Calu3 (cell line): ENCODE results near the gene RASL11B. TPM values are rescaled to one million over a fixed set of nuclear protein-coding genes. Genes with fewer than 3 reads are reported as not detected.

Source experiments
- BruUV-seq: library from RNA; stranded (reverse); fragments of 400-500 nt; replicated peaks from 2 replicates; lab custom pipeline; 2021; lab: Mats Ljungman, UMichigan
- CTCF ChIA-PET: fragments of 300-600 bp; sonication (Branson Sonifier 250); formaldehyde crosslinking; loops from one replicate; lab custom pipeline; 2022; ENCODE audit warnings: antibody characterized with exemption; lab: Charles Lee
- DNase-seq: peaks from one replicate; pipeline ENCODE4 v3.0.0; 2022
- H3K27ac Mint-ChIP-seq: one replicate; pipeline ENCODE4 v1.8.0; 2022; ENCODE audit warnings: mixed read lengths; ENCODE audit not compliant: unreplicated experiment
- H3K27me3 Mint-ChIP-seq: one replicate; pipeline ENCODE4 v1.8.0; 2022; ENCODE audit warnings: mixed read lengths; ENCODE audit not compliant: unreplicated experiment
- H3K36me3 Mint-ChIP-seq: one replicate; pipeline ENCODE4 v1.8.0; 2022; ENCODE audit warnings: mild to moderate bottlenecking, moderate library complexity, mixed read lengths; ENCODE audit not compliant: insufficient read depth, unreplicated experiment
- H3K4me1 Mint-ChIP-seq: one replicate; pipeline ENCODE4 v1.8.0; 2022; ENCODE audit warnings: mild to moderate bottlenecking, low read depth, mixed read lengths; ENCODE audit not compliant: unreplicated experiment
- H3K4me3 Mint-ChIP-seq: one replicate; pipeline ENCODE4 v1.8.0; 2022; ENCODE audit warnings: mild to moderate bottlenecking, low read depth, moderate library complexity, mixed read lengths; ENCODE audit not compliant: unreplicated experiment
- H3K9me3 Mint-ChIP-seq: one replicate; pipeline ENCODE4 v1.8.0; 2022; ENCODE audit warnings: low read depth, mixed read lengths; ENCODE audit not compliant: unreplicated experiment
- CTCF ChIP-seq: fragments of 200-600 bp; IDR thresholded peaks from one replicate; pipeline ENCODE4 v1.8.0; 2022; ENCODE audit warnings: antibody characterized with exemption; ENCODE audit not compliant: unreplicated experiment
- intact Hi-C: fragments of 100-400 bp; cut with micrococcal nuclease; formaldehyde crosslinking; loops from one replicate; pipeline ENCODE4 v1.10.0; 2022; ENCODE audit not compliant: unreplicated experiment
- total RNA-seq: library from RNA; stranded (reverse); gene quantifications from 2 replicates; pipeline ENCODE4 v1.2.3, GENCODE V29; 2022

Gene RASL11B
- total RNA-seq, 1 experiment from 2014 or later = 0.64 TPM

DNA sequence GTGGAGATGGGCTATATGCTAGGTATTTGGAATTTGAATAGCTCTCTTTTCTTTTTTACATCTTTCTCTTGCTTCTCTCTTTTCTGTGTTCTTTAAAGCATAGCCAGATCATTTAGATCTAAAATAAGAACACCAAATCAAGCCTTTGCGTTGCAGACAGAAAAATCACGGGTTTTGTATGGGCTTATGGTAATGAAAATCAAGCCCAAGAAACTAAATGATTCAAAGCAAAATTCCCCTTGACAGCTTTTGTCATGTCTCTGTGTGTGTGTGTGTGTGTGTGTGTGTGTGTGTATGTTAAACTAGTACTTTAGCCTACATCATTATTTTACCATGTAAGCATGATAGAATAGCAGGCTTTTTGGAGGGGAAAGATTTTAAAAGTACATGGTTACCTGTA is 1.8 kb upstream of the RASL11B start:
- BruUV-seq = no TSS peak
- Mint-ChIP-seq H3K9me3 (peaks cover 6% of the 10 kb centered on the region), H3K4me1 (no peaks in the 10 kb centered on the region), H3K27ac (no peak overlapping the region), H3K27me3 (no peaks in the 10 kb centered on the region), H3K4me3 (no peak overlapping the region), H3K36me3 (peaks cover 12% of the 10 kb centered on the region)
- DNase-seq = no peak
- TF ChIP-seq CTCF = no peak
- intact Hi-C loops = no loop called here
- CTCF ChIA-PET = no interaction called here

GRCh38 chr4:52861171-52861823 is 820 bp upstream of the RASL11B start:
- no peak for DNase-seq
- Mint-ChIP-seq H3K27ac (no peak overlapping the region), H3K4me3 (peak overlapping the region; percentile 83), H3K9me3 (peaks cover 6% of the 10 kb centered on the region), H3K36me3 (peaks cover 12% of the 10 kb centered on the region), H3K4me1 (no peaks in the 10 kb centered on the region), H3K27me3 (no peaks in the 10 kb centered on the region)
- CTCF ChIA-PET = no interaction called here
- no peak for TF ChIP-seq CTCF
- intact Hi-C loops = no loop called here
- no TSS peak for BruUV-seq

GRCh38 chr4:52862639-52863161 is 583 bp downstream of the RASL11B start:
- H3K36me3 Mint-ChIP-seq = peaks cover 12% of the 10 kb centered on the region
- H3K27ac Mint-ChIP-seq = no peak overlapping the region
- no peak for TF ChIP-seq CTCF
- H3K4me1 Mint-ChIP-seq = no peaks in the 10 kb centered on the region
- peak overlapping the region; percentile 83 for H3K4me3 Mint-ChIP-seq
- H3K9me3 Mint-ChIP-seq = peaks cover 5% of the 10 kb centered on the region
- BruUV-seq = no TSS peak
- H3K27me3 Mint-ChIP-seq = no peaks in the 10 kb centered on the region
- intact Hi-C loops = no loop called here
- CTCF ChIA-PET = no interaction called here
- no peak for DNase-seq

- H3K27ac Mint-ChIP-seq = no peak overlapping the region
- no peak for DNase-seq
- peaks cover 3% of the 10 kb centered on the region for H3K9me3 Mint-ChIP-seq
- BruUV-seq = no TSS peak
- H3K36me3 Mint-ChIP-seq = peaks cover 12% of the 10 kb centered on the region
- H3K4me3 Mint-ChIP-seq = no peak overlapping the region
- CTCF ChIA-PET = no interaction called here
- TF ChIP-seq CTCF = no peak
- H3K27me3 Mint-ChIP-seq = no peaks in the 10 kb centered on the region
- no peaks in the 10 kb centered on the region for H3K4me1 Mint-ChIP-seq
- intact Hi-C loops = no loop called here
Measured at GRCh38 chr4:52863324-52863723, 1.2 kb downstream of the RASL11B start.
